Neural crest cell (in vitro differentiated cells): Measurements from ENCODE around the gene PFDN1. TPM values are rescaled to one million over a fixed set of nuclear protein-coding genes. Genes with fewer than 3 reads are reported as not detected.

Source experiments
- DNase-seq: peaks from one replicate; pipeline ENCODE4 v3.0.0; 2021; ENCODE audit warnings: low read depth, mixed read lengths, low spot score
- H3K27ac Mint-ChIP-seq: one replicate; pipeline ENCODE4 v1.8.0; 2021; ENCODE audit warnings: mild to moderate bottlenecking, mixed read lengths; ENCODE audit not compliant: unreplicated experiment
- H3K27me3 Mint-ChIP-seq: 2 replicates; pipeline ENCODE4 v1.8.0; 2021; ENCODE audit warnings: low read depth, mild to moderate bottlenecking, mixed read lengths
- H3K36me3 Mint-ChIP-seq: 2 replicates; pipeline ENCODE4 v1.8.0; 2021; ENCODE audit warnings: low read depth, mild to moderate bottlenecking, mixed read lengths
- H3K4me1 Mint-ChIP-seq: 2 replicates; pipeline ENCODE4 v1.8.0; 2021; ENCODE audit warnings: mixed read lengths
- H3K4me3 Mint-ChIP-seq: one replicate; pipeline ENCODE4 v1.8.0; 2021; ENCODE audit warnings: mild to moderate bottlenecking, mixed read lengths
- H3K9me3 Mint-ChIP-seq: 2 replicates; pipeline ENCODE4 v1.8.0; 2021; ENCODE audit warnings: mixed read lengths
- CTCF ChIP-seq: fragments of 200-600 bp; sonication (generic); conservative IDR thresholded peaks from 2 replicates; pipeline ENCODE4 v1.5.0; 2021; ENCODE audit warnings: antibody characterized with exemption, mild to moderate bottlenecking
- total RNA-seq: library from RNA; stranded (reverse); gene quantifications from 2 replicates; pipeline ENCODE4 v1.2.1, GENCODE V29; 2021

Gene PFDN1
- total RNA-seq, 1 donor from 2014 or later, result 67.0 TPM

- no peaks in the 10 kb centered on the region for H3K4me1 Mint-ChIP-seq
- no peaks in the 10 kb centered on the region for H3K27me3 Mint-ChIP-seq
- H3K4me3 Mint-ChIP-seq, result no peak overlapping the region
- H3K27ac Mint-ChIP-seq, result no peak overlapping the region
- DNase-seq, result no peak
- H3K36me3 Mint-ChIP-seq, result no peaks in the 10 kb centered on the region
- TF ChIP-seq CTCF, result no peak
- H3K9me3 Mint-ChIP-seq, result no peaks in the 10 kb centered on the region
Measured at GRCh38 chr5:140312791-140313189, 9.9 kb upstream of the PFDN1 start.

GRCh38 chr5:140312067-140312790 lies 9.3 kb upstream of the PFDN1 start:
- H3K9me3 Mint-ChIP-seq, result no peaks in the 10 kb centered on the region
- H3K36me3 Mint-ChIP-seq, result no peaks in the 10 kb centered on the region
- no peaks in the 10 kb centered on the region for H3K4me1 Mint-ChIP-seq
- H3K27me3 Mint-ChIP-seq, result no peaks in the 10 kb centered on the region
- no peak overlapping the region for H3K4me3 Mint-ChIP-seq
- TF ChIP-seq CTCF, result no peak
- no peak overlapping the region for H3K27ac Mint-ChIP-seq
- no peak for DNase-seq

GRCh38 chr5:140311011-140311467 lies 8.1 kb upstream of the PFDN1 start:
- no peak for TF ChIP-seq CTCF
- Mint-ChIP-seq H3K27me3 (peaks cover 5% of the 10 kb centered on the region), H3K4me3 (no peak overlapping the region), H3K27ac (no peak overlapping the region), H3K9me3 (no peaks in the 10 kb centered on the region), H3K4me1 (no peaks in the 10 kb centered on the region), H3K36me3 (no peaks in the 10 kb centered on the region)
- DNase-seq, result no peak

- no peak for DNase-seq
- Mint-ChIP-seq H3K9me3 (no peaks in the 10 kb centered on the region), H3K4me1 (no peaks in the 10 kb centered on the region), H3K27ac (no peak overlapping the region), H3K4me3 (no peak overlapping the region), H3K36me3 (no peaks in the 10 kb centered on the region), H3K27me3 (peaks cover 9% of the 10 kb centered on the region)
- no peak for TF ChIP-seq CTCF
Measured at GRCh38 chr5:140310434-140310833, 7.5 kb upstream of the PFDN1 start.

DNA sequence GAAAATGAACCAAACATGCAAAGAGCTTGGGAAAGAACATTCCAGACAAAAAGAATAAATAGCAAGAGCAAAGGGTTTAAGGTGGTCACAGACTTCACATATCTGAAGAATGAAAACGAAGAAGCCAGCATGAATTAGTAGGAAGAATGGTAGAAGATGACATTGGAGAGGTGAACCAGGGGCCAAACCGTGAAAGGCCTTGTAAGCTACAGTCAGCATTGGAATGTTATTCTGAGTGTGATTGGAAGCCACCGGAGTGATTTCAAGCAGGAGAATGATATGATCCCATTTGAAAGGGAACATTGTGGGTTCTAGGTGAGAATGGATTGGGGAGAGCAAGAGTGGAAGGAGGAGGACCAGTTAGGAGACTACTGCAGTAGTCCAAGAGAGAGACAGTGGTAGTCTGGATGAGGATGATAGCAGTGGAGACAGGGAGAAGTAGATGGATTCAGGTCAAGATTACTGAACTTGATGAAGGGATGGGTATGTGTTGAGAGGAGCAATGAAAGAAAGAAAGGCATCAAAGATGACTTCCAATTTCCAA lies 6.9 kb upstream of the PFDN1 start:
- Mint-ChIP-seq H3K9me3 (no peaks in the 10 kb centered on the region), H3K27ac (no peak overlapping the region), H3K4me1 (no peaks in the 10 kb centered on the region), H3K27me3 (peaks cover 9% of the 10 kb centered on the region), H3K4me3 (no peak overlapping the region), H3K36me3 (no peaks in the 10 kb centered on the region)
- DNase-seq, result no peak
- no peak for TF ChIP-seq CTCF
